ENCODE results near the gene NDUFB2. TPM values are rescaled to one million over a fixed set of nuclear protein-coding genes. Genes with fewer than 3 reads are reported as not detected.
A peak's percentile ranks its signal among the peaks of the same experiment; 100 is the strongest.
"Not testable (repeated sequence)": the region's sequence is repeated elsewhere in the genome, so short reads cannot be mapped to it uniquely, and the experiment has no call there.

NDUFB2 gene
- total and polyA plus RNA-seq, 5 donors from 2014 or later, result 91.5 to 529 (median 408) TPM

DNA sequence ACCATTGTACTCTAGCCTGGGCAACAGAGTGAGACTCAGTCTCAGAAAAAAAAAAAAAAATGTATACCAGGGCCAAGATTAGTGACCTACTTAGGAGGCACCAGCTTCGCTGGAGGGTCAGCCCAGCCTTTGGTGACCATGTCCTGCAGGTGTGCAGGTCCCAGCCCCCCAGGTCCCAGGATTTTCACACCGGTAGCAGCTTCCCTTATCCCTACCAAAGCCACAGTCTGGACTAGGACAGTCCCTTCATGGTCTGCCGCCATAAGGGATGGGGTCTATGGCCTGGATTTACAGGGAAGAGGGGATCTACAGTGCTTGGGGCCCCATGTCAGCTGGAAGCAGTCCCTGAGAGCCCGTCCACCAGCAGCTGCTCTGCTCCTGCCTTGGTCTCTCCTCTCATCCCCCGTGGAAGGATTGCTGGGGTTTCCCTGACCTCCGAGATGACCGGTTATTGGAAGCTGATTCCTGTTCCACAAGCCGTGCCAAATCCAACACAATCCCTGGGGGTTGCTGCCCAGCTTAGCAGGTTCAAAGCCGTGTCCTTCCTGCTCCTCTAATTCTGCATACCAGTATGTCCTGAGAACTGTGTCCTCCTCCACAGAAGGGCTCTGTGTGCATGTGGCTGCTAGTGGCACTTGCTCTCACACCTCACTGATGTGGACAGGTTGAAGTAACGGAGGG is 11.0 kb upstream of the NDUFB2 start:
- H3K27ac ChIP-seq (ENCODE audit: insufficient read depth, low read length, poor library complexity, severe bottlenecking), result no peak overlapping the region
- no peak for ATAC-seq (ENCODE audit: low read depth in 2 of 2)
- peaks cover 0 to 2% (median 0%) of the 10 kb centered on the region in 4 donors for H3K4me1 Mint-ChIP-seq
- no peaks in the 10 kb centered on the region for H3K27me3 Mint-ChIP-seq
- no peaks in the 10 kb centered on the region for H3K9me3 ChIP-seq (ENCODE audit: control insufficient read depth in 2 of 2, low read length in 2 of 2)
- H3K4me3 Mint-ChIP-seq, result no peak overlapping the region
- peaks cover 29% of the 10 kb centered on the region for H3K36me3 Mint-ChIP-seq
- no peaks in the 10 kb centered on the region for H3K9me3 Mint-ChIP-seq
- H3K4me3 ChIP-seq (ENCODE audit: low read depth, low read length), result no peak overlapping the region
- no peak for DNase-seq
- H3K4me1 ChIP-seq (ENCODE audit: control insufficient read depth, insufficient read depth, low read length, poor library complexity, severe bottlenecking), result no peaks in the 10 kb centered on the region
- no peak overlapping the region for H3K27ac Mint-ChIP-seq
- no peaks in the 10 kb centered on the region for H3K27me3 ChIP-seq (ENCODE audit: control insufficient read depth, insufficient read depth, low read length)
- peaks cover 28% of the 10 kb centered on the region for H3K36me3 ChIP-seq (ENCODE audit: control insufficient read depth, insufficient read depth, low read length)

DNA sequence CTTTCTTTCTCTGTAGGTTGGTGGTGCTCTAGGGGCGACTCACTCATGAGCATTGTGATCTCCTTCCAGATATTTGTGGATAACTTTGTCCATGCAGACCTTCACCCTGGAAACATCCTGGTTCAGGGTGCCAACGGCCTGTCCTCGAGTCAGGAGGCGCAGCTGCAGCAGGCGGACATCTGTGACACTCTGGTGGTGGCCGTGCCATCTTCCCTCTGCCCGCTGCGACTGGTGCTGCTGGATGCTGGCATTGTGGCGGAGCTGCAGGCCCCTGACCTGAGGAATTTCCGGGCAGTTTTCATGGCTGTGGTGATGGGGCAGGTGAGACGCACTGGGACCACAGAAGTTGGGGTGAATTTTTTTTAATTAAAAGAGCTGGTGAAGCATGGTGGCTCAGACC is 9.6 kb upstream of the NDUFB2 start:
- no peak overlapping the region for H3K27ac ChIP-seq (ENCODE audit: insufficient read depth, low read length, poor library complexity, severe bottlenecking)
- DNase-seq (no peak), ATAC-seq (ENCODE audit: low read depth in 2 of 2) (no peak)
- Mint-ChIP-seq H3K9me3 (no peaks in the 10 kb centered on the region), H3K27ac (peak overlapping the region in 1 of 3 donors; percentile 60), H3K4me3 (no peak overlapping the region), H3K27me3 (no peaks in the 10 kb centered on the region), H3K4me1 (no peaks in the 10 kb centered on the region), H3K36me3 (peaks cover 24% of the 10 kb centered on the region)
- no peaks in the 10 kb centered on the region for H3K4me1 ChIP-seq (ENCODE audit: control insufficient read depth, insufficient read depth, low read length, poor library complexity, severe bottlenecking)
- no peaks in the 10 kb centered on the region for H3K27me3 ChIP-seq (ENCODE audit: control insufficient read depth, insufficient read depth, low read length)
- peaks cover 17% of the 10 kb centered on the region for H3K36me3 ChIP-seq (ENCODE audit: control insufficient read depth, insufficient read depth, low read length)
- H3K4me3 ChIP-seq (ENCODE audit: low read depth, low read length), result no peak overlapping the region
- no peaks in the 10 kb centered on the region for H3K9me3 ChIP-seq (ENCODE audit: control insufficient read depth in 2 of 2, low read length in 2 of 2)

- H3K36me3 Mint-ChIP-seq, result peaks cover 24% of the 10 kb centered on the region
- H3K27me3 Mint-ChIP-seq, result no peaks in the 10 kb centered on the region
- Histone ChIP-seq H3K36me3 (ENCODE audit: control insufficient read depth, insufficient read depth, low read length) (peaks cover 17% of the 10 kb centered on the region), H3K4me3 (ENCODE audit: low read depth, low read length) (no peak overlapping the region), H3K4me1 (ENCODE audit: control insufficient read depth, insufficient read depth, low read length, poor library complexity, severe bottlenecking) (no peaks in the 10 kb centered on the region), H3K9me3 (ENCODE audit: control insufficient read depth in 2 of 2, low read length in 2 of 2) (no peaks in the 10 kb centered on the region), H3K27me3 (ENCODE audit: control insufficient read depth, insufficient read depth, low read length) (no peaks in the 10 kb centered on the region), H3K27ac (ENCODE audit: insufficient read depth, low read length, poor library complexity, severe bottlenecking) (no peak overlapping the region)
- no peak for DNase-seq
- no peak for ATAC-seq (ENCODE audit: low read depth in 2 of 2)
- H3K4me3 Mint-ChIP-seq, result no peak overlapping the region
- no peaks in the 10 kb centered on the region for H3K9me3 Mint-ChIP-seq
- no peak overlapping the region for H3K27ac Mint-ChIP-seq
- no peaks in the 10 kb centered on the region for H3K4me1 Mint-ChIP-seq
These were observed 8.2 kb upstream of the NDUFB2 start for GRCh38 chr7:140688341-140688740.

GRCh38 chr7:140689199-140690152 is 7.0 kb upstream of the NDUFB2 start:
- H3K9me3 ChIP-seq (ENCODE audit: control insufficient read depth in 2 of 2, low read length in 2 of 2), result no peaks in the 10 kb centered on the region
- DNase-seq (no peak), ATAC-seq (ENCODE audit: low read depth in 2 of 2) (no peak)
- Mint-ChIP-seq H3K4me3 (no peak overlapping the region), H3K27me3 (no peaks in the 10 kb centered on the region), H3K9me3 (no peaks in the 10 kb centered on the region), H3K36me3 (peaks cover 14% of the 10 kb centered on the region), H3K27ac (no peak overlapping the region), H3K4me1 (no peaks in the 10 kb centered on the region)
- peaks cover 11% of the 10 kb centered on the region for H3K36me3 ChIP-seq (ENCODE audit: control insufficient read depth, insufficient read depth, low read length)
- H3K4me3 ChIP-seq (ENCODE audit: low read depth, low read length), result no peak overlapping the region
- no peaks in the 10 kb centered on the region for H3K4me1 ChIP-seq (ENCODE audit: control insufficient read depth, insufficient read depth, low read length, poor library complexity, severe bottlenecking)
- no peaks in the 10 kb centered on the region for H3K27me3 ChIP-seq (ENCODE audit: control insufficient read depth, insufficient read depth, low read length)
- no peak overlapping the region for H3K27ac ChIP-seq (ENCODE audit: insufficient read depth, low read length, poor library complexity, severe bottlenecking)

- H3K36me3 Mint-ChIP-seq, result peaks cover 14% of the 10 kb centered on the region
- H3K4me3 Mint-ChIP-seq, result no peak overlapping the region
- no peak for ATAC-seq (ENCODE audit: low read depth in 2 of 2)
- no peak overlapping the region for H3K4me3 ChIP-seq (ENCODE audit: low read depth, low read length)
- H3K27ac ChIP-seq (ENCODE audit: insufficient read depth, low read length, poor library complexity, severe bottlenecking), result no peak overlapping the region
- no peaks in the 10 kb centered on the region for H3K9me3 Mint-ChIP-seq
- peaks cover 11% of the 10 kb centered on the region for H3K36me3 ChIP-seq (ENCODE audit: control insufficient read depth, insufficient read depth, low read length)
- no peak overlapping the region for H3K27ac Mint-ChIP-seq
- no peaks in the 10 kb centered on the region for H3K9me3 ChIP-seq (ENCODE audit: control insufficient read depth in 2 of 2, low read length in 2 of 2)
- no peak for DNase-seq
- H3K4me1 Mint-ChIP-seq, result peaks cover 0 to 9% (median 5%) of the 10 kb centered on the region in 4 donors
- H3K27me3 Mint-ChIP-seq, result peaks cover 4% of the 10 kb centered on the region
- H3K4me1 ChIP-seq (ENCODE audit: control insufficient read depth, insufficient read depth, low read length, poor library complexity, severe bottlenecking), result peaks cover 7% of the 10 kb centered on the region
- H3K27me3 ChIP-seq (ENCODE audit: control insufficient read depth, insufficient read depth, low read length), result no peaks in the 10 kb centered on the region
These were observed 5.0 kb upstream of the NDUFB2 start for GRCh38 chr7:140691376-140692045.

DNA sequence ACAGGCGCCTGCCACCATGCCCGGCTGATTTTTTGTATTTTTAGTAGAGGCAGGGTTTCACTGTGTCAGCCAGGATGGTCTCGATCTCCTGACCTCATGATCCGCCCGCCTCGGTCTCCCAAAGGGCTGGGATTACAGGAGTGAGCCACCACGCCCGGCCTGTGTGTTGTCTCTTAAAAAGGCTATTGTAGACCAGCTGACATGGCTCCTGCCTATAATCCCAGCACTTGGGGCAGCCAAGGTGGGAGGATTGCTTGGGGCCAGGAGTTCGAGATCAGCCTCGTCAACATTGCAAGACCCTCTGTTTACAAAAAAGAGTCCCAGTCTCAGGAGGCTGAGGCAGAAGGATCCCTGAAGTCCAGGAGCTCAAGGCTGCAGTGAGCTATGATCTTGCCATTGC is 2.7 kb upstream of the NDUFB2 start:
- peak overlapping the region in 2 of 4 donors; percentile 32 to 97 for H3K4me3 Mint-ChIP-seq
- peaks cover 15% of the 10 kb centered on the region for H3K36me3 Mint-ChIP-seq
- ATAC-seq (ENCODE audit: low read depth in 2 of 2), result not testable (repeated sequence)

GRCh38 chr7:140694592-140694991 is 1.9 kb upstream of the NDUFB2 start:
- Histone ChIP-seq H3K4me1 (ENCODE audit: control insufficient read depth, insufficient read depth, low read length, poor library complexity, severe bottlenecking) (peaks cover 23% of the 10 kb centered on the region), H3K4me3 (ENCODE audit: low read depth, low read length) (no peak overlapping the region), H3K9me3 (ENCODE audit: control insufficient read depth in 2 of 2, low read length in 2 of 2) (no peaks in the 10 kb centered on the region), H3K27me3 (ENCODE audit: control insufficient read depth, insufficient read depth, low read length) (no peaks in the 10 kb centered on the region), H3K27ac (ENCODE audit: insufficient read depth, low read length, poor library complexity, severe bottlenecking) (no peak overlapping the region), H3K36me3 (ENCODE audit: control insufficient read depth, insufficient read depth, low read length) (peaks cover 4% of the 10 kb centered on the region)
- Mint-ChIP-seq H3K27ac (peak overlapping the region in 1 of 3 donors; percentile 22), H3K4me1 (peaks cover 5 to 37% (median 23%) of the 10 kb centered on the region in 4 donors), H3K4me3 (peak overlapping the region in 1 of 4 donors; percentile 97), H3K27me3 (peaks cover 4% of the 10 kb centered on the region), H3K9me3 (no peaks in the 10 kb centered on the region), H3K36me3 (peaks cover 15% of the 10 kb centered on the region)
- ATAC-seq (ENCODE audit: low read depth in 2 of 2) (no peak), DNase-seq (no peak)

More for the DNA sequence above, 2.7 kb upstream of the NDUFB2 start:
- H3K27me3 ChIP-seq (ENCODE audit: control insufficient read depth, insufficient read depth, low read length); H3K9me3 Mint-ChIP-seq; H3K27me3 Mint-ChIP-seq; H3K4me3 ChIP-seq (ENCODE audit: low read depth, low read length); DNase-seq; H3K27ac Mint-ChIP-seq; H3K9me3 ChIP-seq (ENCODE audit: control insufficient read depth in 2 of 2, low read length in 2 of 2); H3K27ac ChIP-seq (ENCODE audit: insufficient read depth, low read length, poor library complexity, severe bottlenecking); H3K36me3 ChIP-seq (ENCODE audit: control insufficient read depth, insufficient read depth, low read length): not testable (repeated sequence)
- peaks cover 0 to 31% (median 17%) of the 10 kb centered on the region in 4 donors for H3K4me1 Mint-ChIP-seq
- H3K4me1 ChIP-seq (ENCODE audit: control insufficient read depth, insufficient read depth, low read length, poor library complexity, severe bottlenecking), result peaks cover 23% of the 10 kb centered on the region

All from CD4-positive, CD25-positive, alpha-beta regulatory T cell (primary cell).